A673 (cell line): Measurements from ENCODE around the gene CDH23. TPM values are rescaled to one million over a fixed set of nuclear protein-coding genes. Genes with fewer than 3 reads are reported as not detected.

Experiments
- BruUV-seq: library from RNA; stranded (reverse); fragments of 400-500 nt; replicated peaks from 2 replicates; lab custom pipeline; 2021; lab: Mats Ljungman, UMichigan
- CTCF ChIA-PET: fragments of 300-600 bp; sonication (Branson Sonifier 250); formaldehyde crosslinking; loops from one replicate; lab custom pipeline; 2022; ENCODE audit warnings: antibody characterized with exemption; lab: Charles Lee
- POLR2A ChIA-PET: fragments of 300-600 bp; sonication (Branson Sonifier 250); formaldehyde crosslinking; loops from one replicate; lab custom pipeline; 2022; ENCODE audit warnings: antibody characterized with exemption; ENCODE audit not compliant: low non-redundant PET; lab: Charles Lee
- DNase-seq: peaks from one replicate; pipeline ENCODE4 v3.0.0-alpha.2; 2015; ENCODE audit warnings: low spot score
- H3K27ac ChIP-seq: fragments of 200-600 bp; sonication (generic); 2 replicates; pipeline ENCODE4 v1.5.1; 2016; ENCODE audit warnings: mixed run types, low read depth, mild to moderate bottlenecking, mixed read lengths, antibody characterized with exemption, low read length; ENCODE audit not compliant: poor library complexity, severe bottlenecking
- H3K27me3 ChIP-seq: fragments of 200-600 bp; sonication (generic); replicated peaks from 2 replicates; pipeline ENCODE4 v1.6.1; 2017; ENCODE audit warnings: mixed run types, low read depth, mild to moderate bottlenecking, mixed read lengths, antibody characterized with exemption, low read length; ENCODE audit not compliant: insufficient read depth, poor library complexity
- H3K36me3 ChIP-seq: fragments of 200-600 bp; sonication (generic); 2 replicates; pipeline ENCODE4 v1.6.1; 2016; ENCODE audit warnings: mixed run types, mild to moderate bottlenecking, mixed read lengths, antibody characterized with exemption, low read length; ENCODE audit not compliant: insufficient read depth, poor library complexity, severe bottlenecking
- H3K4me1 ChIP-seq: fragments of 200-600 bp; sonication (generic); 2 replicates; pipeline ENCODE4 v1.6.1; 2017; ENCODE audit warnings: mixed run types, mild to moderate bottlenecking, mixed read lengths, antibody characterized with exemption, low read length; ENCODE audit not compliant: insufficient read depth, poor library complexity, severe bottlenecking
- H3K4me3 ChIP-seq: fragments of 200-600 bp; sonication (generic); 2 replicates; pipeline ENCODE4 v1.5.1; 2016; ENCODE audit warnings: low read depth, mixed run types, mild to moderate bottlenecking, mixed read lengths, low read length; ENCODE audit not compliant: poor library complexity, severe bottlenecking
- H3K9me3 ChIP-seq: fragments of 200-600 bp; sonication (generic); 2 replicates; pipeline ENCODE4 v1.6.1; 2016; ENCODE audit warnings: mixed run types, low read depth, mild to moderate bottlenecking, mixed read lengths, antibody characterized with exemption, low read length; ENCODE audit not compliant: poor library complexity, severe bottlenecking
- EZH2 ChIP-seq: fragments of 200-600 bp; sonication (generic); IDR thresholded peaks from 2 replicates; pipeline ENCODE4 v1.6.1; 2017; ENCODE audit warnings: borderline replicate concordance, low read depth, mild to moderate bottlenecking, mixed read lengths, antibody characterized with exemption, low read length; ENCODE audit not compliant: poor library complexity, severe bottlenecking
- intact Hi-C: fragments of 100-400 bp; cut with micrococcal nuclease; formaldehyde crosslinking; loops from one replicate; pipeline ENCODE4 v1.10.0; 2022; ENCODE audit not compliant: unreplicated experiment
- total RNA-seq: library from RNA; stranded (reverse); gene quantifications from 2 replicates; pipeline ENCODE4 v1.2.3, GENCODE V29; 2021
- TF ChIP-seq, protein P1 (sequence below): fragments of 300-800, 200-600 bp; sonication (generic); conservative IDR thresholded peaks from 2 replicates; pipeline ENCODE4 v1.5.1; 2017; ENCODE audit warnings: low read depth, mild to moderate bottlenecking, antibody characterized with exemption, low read length, moderate library complexity, mixed read lengths

The CDH23 gene
- total RNA-seq, 1 experiment from 2014 or later = 49.7 TPM

DNA sequence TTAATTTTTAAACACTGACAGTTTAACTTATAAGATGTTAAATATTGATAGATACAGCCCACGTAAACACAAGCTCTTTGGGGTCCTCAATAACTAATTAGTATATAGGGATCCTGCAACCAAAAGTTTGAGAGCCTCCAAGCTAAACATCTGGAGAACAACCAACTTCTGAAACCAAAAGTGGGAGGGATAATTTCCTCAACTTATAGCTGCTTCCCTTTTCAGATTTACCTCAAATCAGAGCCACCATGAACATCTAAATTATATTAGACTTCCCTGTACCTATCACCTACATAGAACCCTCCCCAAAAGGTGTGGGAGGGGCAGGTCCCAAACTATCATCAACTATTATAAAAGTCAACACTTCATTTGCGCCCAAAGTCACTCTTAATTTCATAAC is 445.7 kb downstream of the CDH23 start:
- POLR2A ChIA-PET = no interaction called here

DNA sequence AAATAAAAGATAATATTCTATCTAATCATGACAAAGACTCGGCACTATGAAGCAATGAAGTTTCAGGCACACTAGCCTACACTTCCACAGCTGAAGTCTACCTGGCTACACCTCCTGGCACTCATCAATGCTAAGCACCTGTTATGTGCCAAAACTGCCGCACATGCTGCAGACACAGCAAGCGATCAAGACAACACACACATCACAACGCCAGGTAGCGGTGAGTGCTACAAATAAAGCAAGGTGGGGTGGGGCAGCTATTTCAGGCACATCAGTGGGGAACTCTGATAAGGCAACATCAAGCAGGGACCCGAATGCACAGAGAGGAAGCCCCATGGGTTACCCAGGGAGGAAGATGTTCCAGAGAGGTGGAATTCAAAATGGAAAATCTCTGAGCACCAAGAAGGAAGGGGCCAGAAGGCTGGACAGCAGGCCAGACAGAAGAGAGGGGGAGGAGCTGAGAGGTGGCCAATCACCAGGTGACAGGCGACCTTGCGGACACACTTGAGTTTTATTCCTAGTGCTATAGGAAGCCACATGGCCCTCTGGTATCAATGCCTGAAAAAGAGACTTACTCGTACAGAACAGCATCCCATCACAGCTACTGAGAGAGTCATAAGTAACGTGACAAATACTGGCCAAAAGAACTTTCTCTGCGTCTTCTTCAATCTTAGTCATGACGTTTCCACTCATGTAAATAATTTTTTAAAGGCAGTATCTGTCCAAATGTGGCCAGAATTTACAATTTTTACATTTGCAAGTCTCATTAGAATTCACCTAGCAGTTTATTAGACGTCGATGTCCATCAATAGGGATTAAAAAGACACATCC is 446.4 kb downstream of the CDH23 start:
- Histone ChIP-seq H3K9me3 (no peaks in the 10 kb centered on the region), H3K4me3 (no peak overlapping the region), H3K27me3 (no peaks in the 10 kb centered on the region), H3K4me1 (peaks cover 33% of the 10 kb centered on the region), H3K36me3 (no peaks in the 10 kb centered on the region), H3K27ac (no peak overlapping the region)
- CTCF ChIA-PET = no interaction called here
- POLR2A ChIA-PET = no interaction called here
- intact Hi-C loops = no loop called here
- no peak for TF ChIP-seq EZH2
- TF ChIP-seq, protein P1, sequence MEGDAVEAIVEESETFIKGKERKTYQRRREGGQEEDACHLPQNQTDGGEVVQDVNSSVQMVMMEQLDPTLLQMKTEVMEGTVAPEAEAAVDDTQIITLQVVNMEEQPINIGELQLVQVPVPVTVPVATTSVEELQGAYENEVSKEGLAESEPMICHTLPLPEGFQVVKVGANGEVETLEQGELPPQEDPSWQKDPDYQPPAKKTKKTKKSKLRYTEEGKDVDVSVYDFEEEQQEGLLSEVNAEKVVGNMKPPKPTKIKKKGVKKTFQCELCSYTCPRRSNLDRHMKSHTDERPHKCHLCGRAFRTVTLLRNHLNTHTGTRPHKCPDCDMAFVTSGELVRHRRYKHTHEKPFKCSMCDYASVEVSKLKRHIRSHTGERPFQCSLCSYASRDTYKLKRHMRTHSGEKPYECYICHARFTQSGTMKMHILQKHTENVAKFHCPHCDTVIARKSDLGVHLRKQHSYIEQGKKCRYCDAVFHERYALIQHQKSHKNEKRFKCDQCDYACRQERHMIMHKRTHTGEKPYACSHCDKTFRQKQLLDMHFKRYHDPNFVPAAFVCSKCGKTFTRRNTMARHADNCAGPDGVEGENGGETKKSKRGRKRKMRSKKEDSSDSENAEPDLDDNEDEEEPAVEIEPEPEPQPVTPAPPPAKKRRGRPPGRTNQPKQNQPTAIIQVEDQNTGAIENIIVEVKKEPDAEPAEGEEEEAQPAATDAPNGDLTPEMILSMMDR = no peak
- no TSS peak for BruUV-seq
- no peak for DNase-seq

More for the DNA sequence above, 445.7 kb downstream of the CDH23 start:
- peaks cover 40% of the 10 kb centered on the region for H3K4me1 ChIP-seq
- TF ChIP-seq, protein P1 = no peak
- no peak for TF ChIP-seq EZH2
- CTCF ChIA-PET = no interaction called here
- no peaks in the 10 kb centered on the region for H3K9me3 ChIP-seq
- DNase-seq = no peak
- H3K36me3 ChIP-seq = no peaks in the 10 kb centered on the region
- H3K27ac ChIP-seq = no peak overlapping the region
- intact Hi-C loops = no loop called here
- no TSS peak for BruUV-seq
- no peaks in the 10 kb centered on the region for H3K27me3 ChIP-seq
- H3K4me3 ChIP-seq = no peak overlapping the region

DNA sequence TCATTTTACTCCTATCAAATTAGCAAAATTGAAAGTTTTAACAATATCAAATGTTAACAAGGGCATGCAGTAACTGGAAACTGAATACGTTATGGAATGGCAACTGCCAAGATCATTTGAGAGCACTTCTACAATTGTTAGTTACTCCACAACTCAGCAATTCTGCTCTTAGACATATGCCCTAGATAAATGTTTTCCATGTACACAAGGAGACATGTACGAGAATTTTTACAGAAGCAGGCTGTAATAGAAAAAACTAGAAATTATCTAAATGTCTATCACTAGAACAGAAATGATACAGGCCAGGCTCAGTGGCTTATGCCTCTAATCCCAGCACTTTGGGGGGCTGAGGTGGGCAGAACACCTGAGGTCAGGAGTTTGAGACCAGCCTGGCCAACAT is 447.4 kb downstream of the CDH23 start:
- no peaks in the 10 kb centered on the region for H3K36me3 ChIP-seq
- intact Hi-C loops = no loop called here
- H3K4me3 ChIP-seq = no peak overlapping the region

More for the DNA sequence above, 447.4 kb downstream of the CDH23 start:
- TF ChIP-seq, protein P1 = no peak
- TF ChIP-seq EZH2 = no peak
- Histone ChIP-seq H3K9me3 (no peaks in the 10 kb centered on the region), H3K27ac (no peak overlapping the region), H3K27me3 (no peaks in the 10 kb centered on the region), H3K4me1 (peaks cover 30% of the 10 kb centered on the region)
- ChIA-PET POLR2A (no interaction called here), CTCF (no interaction called here)
- no peak for DNase-seq
- BruUV-seq = no TSS peak
